MV-4-11 (cell line): Measurements from ENCODE around the gene CRIP2.

Source experiments
- DNase-seq: peaks from one replicate; lab custom pipeline; 2025; lab: John Stamatoyannopoulos, UW

Gene CRIP2, protein sequence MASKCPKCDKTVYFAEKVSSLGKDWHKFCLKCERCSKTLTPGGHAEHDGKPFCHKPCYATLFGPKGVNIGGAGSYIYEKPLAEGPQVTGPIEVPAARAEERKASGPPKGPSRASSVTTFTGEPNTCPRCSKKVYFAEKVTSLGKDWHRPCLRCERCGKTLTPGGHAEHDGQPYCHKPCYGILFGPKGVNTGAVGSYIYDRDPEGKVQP

DNA sequence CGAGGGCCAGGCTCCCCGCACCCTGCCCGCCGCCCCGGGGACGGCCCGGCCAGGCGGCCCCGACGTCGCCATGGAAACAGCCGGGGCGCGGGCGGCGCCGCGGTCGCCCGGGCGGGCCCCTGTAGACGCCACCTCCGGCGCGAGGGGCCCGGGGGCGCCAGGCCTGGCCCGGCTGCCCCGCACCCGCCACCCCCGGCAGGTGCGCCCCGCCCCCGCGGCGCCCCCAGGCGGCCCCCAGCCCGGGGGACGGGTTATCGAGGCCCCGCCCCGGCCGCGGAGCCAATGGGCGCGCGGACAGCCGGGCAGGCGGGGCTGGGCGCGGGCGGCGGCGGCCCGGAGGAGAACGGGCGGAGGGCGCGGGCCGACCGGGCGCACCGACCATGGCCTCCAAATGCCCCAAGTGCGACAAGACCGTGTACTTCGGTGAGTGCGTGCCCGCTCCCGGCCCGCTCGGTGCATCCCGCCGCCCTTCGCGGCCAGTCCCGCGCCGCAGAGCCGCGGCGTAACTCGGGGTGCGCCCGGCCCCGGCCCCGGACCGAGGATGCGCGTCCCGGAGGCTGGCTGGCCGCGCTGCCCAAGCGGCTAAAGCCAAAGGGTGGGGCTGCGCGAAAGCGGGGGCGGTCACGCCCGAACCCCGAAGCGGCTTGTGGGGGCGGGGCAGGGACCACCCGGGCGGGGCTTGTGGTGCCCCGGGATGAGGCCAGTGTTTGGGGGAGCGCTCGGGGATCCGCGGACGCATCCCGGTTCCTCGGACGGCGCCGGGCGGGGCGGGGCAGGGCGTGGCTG, at the start of gene CRIP2:
Gene CRIP2 (plus strand): TSS at position 339 of the 786 bp plus-strand sequence. CDS start 42 bp downstream, at position 381.
- no peak for DNase-seq

DNA sequence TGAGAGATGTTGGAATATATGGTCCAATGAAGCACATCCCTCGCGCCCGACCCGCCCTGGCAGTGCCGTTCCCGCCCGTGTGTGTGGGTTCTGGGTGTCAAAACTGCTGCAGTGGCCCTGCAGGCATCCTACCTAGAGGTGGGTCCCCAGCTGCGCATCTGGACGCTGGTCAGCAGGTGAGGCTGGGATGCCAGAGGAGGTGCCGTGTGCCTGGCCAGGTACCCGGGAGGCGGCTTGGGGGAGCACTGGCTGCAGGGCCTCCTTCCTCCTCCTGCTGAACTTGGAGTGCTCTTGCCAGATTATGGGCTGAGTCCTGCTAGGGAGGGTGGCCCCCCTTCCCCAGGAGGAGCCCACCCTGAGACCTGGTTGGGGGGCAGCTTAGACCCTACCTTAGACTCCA, 49.8 kb upstream of the CRIP2 start:
- DNase-seq, result no peak

DNA sequence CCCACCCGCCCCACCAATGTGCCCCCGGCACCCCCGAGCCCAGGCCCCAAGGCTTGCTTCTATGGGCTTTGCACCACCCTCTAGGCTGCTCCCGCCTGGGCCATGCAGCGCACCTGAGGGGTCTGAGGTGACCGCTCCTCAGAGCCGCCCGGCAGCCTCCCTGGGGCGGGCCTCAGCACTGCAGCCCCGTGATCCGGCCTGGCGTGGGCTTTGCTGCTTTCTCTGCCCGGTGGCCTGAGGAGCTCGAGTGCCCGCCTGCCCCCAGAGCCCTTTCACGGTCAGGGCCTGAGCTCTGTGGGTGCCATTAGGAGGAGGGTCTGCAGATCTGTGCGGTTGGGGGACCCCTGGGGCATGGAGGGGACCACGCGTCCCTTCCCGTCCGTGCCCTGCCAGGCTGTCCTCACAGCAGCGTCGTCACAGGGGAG, 48.8 kb upstream of the CRIP2 start:
- no peak for DNase-seq

DNA sequence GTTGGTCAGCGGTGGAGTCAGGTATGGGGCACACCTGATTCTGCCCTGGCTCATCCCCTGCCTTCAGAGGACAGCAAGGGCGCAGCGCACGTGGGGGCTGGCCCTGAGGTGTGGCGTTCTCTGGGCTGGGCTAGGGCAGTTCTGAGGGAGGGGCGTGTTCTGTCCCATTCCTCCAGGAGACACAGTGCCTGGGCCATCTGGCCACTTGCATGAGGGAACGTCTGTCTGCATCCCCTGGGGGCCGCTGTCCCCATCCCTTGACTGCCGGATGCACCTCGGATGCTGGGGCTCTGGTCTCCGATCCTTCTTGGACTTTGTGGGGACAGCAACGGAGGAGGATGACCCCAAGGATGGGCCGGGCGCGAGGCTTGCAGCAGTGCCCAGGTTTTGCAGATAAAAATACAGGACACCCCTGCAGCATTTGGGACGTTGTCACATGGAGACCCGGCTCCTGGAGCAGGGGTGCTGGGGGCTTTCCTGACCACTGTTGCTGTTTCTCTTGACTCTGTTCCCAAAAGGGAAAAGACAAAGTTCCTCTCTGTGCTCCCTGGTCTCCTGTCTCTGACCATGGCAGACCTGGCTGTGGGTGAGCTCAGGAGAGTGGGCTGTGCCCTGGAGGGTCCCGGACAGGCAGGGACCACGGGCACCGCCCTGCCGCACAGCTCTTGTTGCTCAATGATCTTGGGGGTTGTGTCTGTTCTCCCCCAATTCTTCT, 48.0 kb upstream of the CRIP2 start:
- DNase-seq, result no peak

DNA sequence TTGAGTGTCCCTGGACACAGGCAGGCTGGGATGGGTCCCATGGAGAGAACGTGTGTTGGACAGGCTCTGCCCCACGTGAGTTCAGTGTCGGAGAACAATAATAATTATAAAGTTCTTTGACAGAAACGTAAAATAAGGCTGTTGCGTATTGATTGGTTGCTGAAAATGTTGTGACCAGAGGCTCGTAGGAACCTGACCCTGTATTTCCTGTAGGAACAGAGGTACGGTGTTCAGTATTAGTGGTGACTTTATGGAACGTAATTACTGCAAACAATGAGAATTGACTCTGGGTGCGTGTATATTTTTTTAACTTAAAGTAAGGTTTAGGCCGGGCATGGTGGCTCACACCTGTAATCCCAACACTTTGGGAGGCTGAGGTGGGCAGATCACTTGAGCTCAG, 47.2 kb upstream of the CRIP2 start:
- no peak for DNase-seq

DNA sequence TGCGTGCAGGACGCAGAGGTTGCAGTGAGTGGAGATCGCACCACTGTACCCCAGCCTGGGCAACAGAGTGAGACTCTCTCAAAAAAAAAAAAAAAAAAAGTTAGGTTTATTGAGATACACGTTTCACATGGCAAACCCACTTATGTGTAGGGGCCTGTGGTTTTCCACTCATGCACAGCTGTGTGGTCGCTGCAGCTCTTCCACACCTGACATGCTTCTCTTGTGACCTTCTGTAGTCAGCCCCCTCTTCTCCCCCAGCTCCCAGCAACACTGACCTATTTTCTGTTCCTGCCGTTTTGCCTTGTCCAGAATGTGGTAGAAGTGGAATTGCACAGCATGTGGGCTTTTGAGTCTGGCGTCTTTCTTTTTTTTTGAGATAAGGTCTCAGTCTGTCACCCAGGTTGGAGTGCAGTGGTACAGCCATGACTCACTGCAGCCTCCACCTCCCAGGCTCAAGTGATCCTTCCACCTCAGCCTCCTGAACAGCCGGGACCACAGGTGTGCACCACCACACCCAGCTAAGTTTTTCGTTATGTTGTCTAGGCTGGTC, 46.6 kb upstream of the CRIP2 start:
- DNase-seq, result no peak

DNA sequence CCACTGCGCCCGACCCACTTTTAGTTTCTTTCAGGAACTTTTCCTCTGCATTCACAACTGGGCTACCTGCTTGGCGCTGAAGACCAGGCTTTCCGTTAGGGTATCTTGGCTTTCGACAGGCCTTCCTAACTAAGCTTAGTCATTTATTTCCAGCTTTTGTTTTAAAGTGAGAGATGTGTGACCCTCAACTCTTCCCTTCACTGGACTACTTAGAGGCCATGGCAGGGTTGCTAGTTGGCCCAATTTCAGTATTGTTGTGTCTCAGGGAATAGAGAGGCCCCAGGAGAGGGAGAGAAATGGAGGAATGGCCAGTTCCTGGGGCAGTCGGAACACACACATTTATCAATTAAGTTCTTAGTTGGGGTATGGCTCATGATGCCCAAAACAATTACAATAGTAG, 44.6 kb upstream of the CRIP2 start:
- no peak for DNase-seq

DNA sequence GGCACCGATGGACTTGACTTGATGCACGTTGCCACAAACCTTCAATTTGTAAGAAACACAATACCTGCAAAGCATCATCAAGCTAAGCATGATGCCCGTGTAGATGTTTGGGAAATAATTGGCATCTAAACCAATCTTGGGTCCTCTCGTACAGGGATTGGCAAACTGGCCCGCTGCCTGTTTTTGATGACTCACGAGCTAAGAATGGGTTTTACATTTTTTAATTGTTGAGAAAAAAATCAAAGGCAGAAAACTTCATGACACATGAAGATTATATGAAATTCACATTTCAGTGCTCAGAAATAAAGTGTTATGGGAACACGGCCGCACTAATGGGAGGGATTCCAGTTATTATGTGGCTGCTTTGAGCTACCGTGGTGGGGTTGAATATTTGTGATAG, 44.1 kb upstream of the CRIP2 start:
- no peak for DNase-seq

DNA sequence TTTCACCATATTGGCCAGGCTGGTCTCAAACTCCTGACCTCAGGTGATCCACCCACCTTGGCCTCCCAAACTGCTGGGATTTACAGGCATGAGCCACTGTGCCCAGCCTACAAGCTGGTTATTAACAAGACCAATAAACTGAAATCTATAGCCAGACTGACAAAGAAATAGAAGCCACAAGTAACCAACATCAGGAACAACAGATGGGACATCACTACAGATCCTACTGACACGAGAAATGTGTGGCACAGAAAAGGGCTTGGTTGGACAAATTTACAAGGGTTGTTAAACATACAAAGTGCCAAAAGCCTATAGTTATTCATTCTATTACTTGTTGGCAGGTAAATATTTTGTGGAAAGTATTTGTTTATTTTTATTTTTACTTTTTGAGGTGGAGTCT, 43.4 kb upstream of the CRIP2 start:
- DNase-seq, result no peak

DNA sequence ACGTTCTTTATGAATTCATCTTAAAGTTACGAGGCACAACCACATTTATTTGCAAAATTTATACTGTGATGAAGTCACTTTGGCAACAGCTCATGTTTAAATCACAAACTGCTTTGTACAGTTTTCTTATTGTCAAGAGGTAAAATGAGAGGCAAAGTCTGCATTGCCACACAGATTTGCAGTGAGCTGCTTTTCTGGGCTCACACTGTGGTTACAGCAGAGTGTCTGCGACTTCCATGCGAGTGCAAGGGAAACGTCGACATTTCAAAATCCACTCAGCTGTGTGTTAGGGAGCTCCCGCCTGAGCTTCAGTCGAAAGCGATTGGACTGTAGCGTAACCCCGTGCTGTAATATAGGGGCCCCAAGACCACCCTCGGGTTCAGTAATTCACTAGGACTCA, 42.0 kb upstream of the CRIP2 start:
- DNase-seq, result no peak

DNA sequence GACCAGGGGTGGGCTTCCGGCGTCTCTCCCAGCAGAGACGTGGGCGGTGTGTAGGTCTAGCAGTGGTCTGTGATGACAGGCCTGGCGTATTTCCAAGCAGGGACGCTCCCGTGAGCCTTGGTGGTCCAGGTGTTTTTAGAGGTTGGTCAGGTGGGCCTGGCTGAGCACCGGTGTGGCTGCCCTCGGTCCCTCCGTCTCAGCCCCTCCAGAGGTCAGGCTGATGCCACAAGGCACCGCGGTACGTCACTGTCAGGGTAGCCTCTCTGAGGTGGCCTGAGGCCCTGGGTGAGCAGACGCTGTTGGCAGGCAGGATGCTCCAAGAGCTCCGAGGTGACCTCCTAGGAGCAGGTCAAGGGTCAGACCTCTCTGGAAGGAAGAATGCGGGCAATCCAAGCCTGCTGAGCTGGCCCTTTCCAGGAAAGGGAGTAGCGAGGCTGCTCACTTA, 41.4 kb upstream of the CRIP2 start:
- DNase-seq, result no peak

DNA sequence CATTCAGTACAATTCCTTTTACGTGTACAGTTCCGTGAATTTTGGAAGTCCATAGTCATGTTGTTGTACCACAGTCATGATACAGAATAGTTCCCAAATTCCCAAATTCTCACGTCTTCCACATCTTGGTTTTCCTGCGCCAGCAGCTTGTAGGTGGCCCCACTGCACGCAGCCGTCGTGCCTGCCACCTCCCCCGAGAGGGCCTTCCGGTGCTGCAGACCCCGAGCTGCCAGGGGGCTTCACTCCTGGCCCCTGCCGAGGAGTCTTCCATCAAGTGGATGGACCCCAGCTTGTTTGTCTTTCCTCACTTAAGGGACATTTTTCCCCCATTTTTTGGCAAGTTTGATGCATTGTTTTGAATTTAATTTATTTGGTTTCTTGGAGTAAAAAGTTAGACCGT, 38.2 kb upstream of the CRIP2 start:
- no peak for DNase-seq

DNA sequence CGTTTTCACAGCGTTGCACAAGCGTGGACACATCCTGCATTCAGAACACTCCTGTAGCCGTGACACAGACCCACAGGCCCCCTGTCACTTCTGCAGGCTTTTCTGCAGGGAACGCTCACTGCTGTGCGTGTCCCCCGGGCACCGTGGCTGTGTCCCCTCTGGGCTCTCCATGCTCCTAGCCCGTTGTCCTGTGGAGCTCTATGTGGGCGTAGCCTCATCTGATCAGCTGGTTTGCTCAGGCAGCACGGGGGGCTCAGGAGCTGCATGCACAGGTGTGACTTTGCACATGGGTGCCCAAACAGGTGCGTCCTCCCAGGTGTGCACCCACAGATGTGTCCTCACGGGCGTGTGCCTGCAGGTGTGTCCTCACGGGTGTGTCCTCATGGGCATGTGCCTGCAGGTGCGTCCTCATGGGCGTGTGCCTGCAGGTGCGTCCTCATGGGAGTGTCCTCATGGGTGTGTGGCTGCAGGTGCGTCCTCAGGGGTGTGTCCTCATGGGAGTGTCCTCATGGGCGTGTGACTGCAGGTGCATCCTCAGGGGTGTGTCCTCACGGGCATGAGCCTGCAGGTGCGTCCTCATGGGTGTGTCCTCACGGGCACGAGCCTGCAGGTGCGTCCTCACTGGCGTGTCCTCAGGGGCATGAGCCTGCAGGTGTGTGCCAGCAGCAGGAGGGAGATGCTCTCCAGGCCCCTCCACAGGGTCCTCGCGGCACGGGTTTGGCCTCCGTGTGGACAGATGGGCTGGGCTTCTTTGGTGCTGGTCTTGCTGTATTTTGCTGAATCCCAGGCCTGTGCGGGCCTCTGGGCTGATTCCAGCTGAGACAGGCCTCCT, 37.5 kb upstream of the CRIP2 start:
- DNase-seq, result no peak

DNA sequence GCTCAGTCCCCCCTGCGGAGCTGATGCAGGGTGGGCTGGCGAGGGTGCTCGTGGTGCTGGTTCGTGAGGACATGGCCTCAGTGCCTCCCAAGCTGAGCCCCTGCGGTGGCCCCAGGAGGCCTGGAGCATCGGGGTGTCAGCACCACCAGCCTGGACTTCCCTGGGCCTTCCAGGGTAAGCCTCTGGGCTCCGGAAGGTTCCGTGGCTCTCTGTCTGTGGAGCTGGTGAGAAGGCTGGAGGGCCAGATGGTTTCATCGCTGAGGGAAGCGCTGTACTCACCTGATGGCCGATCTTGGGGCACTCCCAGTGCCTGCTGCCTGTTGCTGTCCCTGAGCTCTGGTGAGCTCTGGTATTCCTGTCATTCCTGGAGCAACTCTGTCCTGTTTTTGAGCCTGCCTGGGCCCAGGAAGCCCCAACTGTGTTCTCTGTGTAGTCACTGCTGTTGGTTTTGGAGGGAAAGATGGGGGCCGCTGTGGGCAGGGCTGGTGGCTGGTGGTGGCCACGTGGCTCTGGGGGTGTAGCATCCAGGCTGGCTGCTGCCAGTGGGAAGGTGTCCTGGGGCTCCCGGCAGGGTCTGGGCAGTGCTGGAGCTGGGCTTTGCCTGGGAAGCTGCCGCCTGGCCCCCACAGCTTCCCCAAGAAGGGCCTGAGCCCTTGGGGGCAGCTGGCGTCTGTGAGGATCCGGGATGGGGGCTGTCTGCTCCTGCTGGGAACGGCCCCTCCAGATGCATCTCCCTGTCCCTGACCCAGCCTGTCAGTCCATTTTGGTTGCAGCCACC, 36.7 kb upstream of the CRIP2 start:
- DNase-seq, result no peak

DNA sequence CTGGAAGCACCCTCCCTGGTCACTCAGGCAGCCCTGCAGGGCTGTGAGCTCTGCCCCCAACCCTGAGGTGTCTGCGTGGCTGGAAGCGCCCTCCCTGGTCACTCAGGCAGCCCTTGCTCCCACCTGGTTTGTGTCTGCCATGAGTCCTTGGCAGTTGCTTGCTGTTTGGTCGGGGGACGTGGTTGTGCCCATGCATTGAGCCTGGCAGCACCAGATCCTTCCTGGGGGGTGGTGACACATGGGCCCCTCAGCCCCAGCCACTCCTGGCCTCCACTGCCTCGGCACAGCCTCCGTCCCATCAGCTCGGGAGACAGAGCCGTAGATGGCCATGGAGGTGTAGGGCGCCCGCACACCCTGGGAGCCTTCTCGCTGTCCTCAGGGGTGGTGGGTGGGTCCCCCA, 35.4 kb upstream of the CRIP2 start:
- no peak for DNase-seq

DNA sequence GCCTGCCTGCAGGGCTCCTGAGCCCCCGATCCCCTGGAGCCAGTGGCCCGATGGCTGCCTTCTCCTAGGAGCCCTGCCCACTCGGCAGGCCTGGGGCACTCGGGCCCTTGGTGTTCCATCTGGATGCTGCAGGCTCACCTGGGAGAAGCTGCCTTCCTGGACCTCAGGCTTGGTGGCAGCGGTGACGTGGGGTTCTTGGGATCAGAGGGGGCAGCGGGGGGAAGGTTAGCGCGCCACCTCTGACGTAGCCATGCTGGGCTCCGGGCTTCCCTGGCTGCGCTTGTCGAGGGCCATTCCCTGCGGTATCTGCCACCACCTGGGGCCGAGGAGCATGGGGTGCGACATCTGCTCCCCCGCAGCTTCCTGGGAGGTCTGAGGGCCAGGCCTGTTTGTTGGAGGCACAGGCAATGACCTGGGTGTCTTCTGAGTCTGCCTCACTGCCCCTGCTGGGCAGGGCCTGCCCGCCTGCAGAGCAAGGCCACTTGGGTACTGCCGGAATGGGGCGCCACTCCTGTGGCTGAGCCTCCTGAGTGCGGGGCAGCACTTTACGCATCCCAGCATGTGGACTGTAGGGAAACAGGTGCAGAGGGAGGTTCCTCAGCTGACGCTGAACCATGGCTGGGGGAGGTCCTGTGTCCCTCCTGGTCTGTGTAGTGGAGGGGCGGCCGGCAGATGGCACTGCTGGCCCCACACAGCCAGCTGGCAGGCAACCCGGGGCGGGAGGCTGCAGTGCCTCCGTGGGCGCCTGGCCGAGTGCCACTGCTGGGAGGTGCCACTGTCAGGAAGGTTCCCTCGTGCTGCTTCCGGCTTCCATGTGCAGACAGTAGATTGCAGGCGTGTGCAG, 34.7 kb upstream of the CRIP2 start:
- no peak for DNase-seq

DNA sequence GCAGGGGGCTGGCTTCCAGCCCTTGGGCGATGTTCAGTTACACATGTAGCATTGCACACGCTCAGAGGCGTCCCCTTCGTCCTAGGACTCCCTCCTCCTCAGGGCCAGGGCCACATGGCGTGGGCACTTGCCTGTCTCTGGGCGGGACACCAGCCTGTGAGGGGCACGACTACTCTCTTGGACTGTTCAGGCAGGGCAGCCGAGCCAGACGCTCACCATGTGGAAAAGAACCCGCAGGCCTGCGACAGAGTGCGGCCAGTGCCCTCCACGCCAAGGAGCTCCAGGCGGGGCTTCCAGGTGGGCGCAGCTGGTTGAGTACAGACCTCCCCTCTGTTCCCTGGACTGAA, 34.1 kb upstream of the CRIP2 start:
- DNase-seq, result no peak

DNA sequence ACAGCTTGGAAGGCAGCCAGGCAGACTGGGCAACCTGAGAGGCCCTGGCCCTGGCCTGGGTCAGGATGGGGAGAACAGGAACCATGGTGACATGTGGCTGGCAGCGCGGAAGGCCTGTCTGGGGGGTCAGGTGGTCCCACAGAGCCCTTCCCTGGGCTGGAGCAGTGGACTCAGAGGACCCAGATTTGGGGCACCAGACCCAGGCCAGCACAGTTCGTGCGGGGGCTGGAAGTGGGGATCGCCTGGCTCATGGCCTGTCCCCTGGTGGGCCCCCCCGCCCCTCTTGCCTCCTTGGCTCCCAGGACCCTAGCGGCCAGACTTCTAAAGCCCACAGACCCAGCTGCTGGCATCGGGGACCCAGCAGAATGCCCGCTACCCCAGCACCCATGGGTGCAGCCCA, 33.6 kb upstream of the CRIP2 start:
- no peak for DNase-seq

DNA sequence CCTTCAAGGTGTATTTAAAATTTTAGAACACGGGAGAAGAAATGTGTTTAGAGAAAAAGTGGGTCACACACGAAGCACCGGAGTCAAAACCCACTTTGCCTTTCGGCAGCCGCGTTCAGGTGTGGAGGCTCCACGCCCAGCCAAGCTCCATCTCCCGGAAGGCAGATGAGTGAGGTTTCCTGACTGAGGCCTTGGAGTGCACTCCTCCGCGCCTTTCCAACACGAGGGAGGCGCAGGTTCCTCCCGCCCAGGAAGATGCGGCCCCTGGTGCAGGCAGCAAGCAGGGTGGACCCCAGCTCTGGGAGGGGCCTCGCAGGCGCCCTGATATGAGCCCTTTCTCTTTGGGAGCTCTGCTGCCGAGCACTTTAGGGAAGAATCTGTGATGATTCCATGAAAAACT, 32.5 kb upstream of the CRIP2 start:
- DNase-seq, result no peak

DNA sequence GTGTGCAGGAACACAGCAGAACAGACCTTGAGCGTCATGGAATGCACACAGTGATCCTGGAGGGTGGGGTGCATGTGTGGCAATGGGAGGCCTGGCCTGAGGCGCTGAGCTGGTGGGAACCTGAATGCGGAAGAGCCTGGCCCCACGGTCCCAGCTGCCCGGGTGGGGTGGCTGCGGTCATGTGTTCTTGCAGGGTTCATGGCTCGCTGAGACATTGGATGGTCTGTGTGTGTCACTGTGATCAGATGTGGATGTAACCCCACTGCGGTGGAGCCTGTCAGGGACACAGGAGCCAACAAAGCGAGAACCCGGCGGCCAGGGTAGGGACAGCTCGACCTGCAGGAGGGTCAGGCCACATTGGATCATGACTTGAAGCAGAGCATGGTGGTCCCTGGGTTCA, 31.8 kb upstream of the CRIP2 start:
- no peak for DNase-seq
